ENCODE measurements around the gene HTR3E.

DNA sequence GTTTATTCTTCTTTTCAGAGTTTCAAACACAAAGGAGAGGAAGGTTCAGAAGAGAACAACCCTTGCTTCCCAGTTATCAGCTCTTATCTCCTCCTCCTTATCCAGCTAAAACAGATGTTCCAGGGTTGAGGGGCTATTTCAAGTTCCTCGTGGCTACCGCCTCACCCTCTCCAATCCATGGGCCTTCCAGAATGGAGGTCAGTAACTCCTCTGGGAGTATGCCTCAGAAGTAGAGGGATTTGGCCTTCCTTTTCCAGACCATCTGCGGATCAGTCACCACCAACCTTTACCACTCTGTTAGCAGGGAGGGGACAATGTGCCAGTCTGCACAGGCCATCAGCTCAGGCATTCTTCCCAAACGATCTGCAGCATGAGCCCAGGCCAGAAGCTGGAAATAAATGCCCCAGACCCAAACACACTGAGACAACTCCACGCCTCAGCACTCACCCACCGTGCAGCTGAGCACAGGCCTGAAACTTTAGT lies 29.2 kb upstream of the HTR3E start:
- TF ChIP-seq, protein P1, sequence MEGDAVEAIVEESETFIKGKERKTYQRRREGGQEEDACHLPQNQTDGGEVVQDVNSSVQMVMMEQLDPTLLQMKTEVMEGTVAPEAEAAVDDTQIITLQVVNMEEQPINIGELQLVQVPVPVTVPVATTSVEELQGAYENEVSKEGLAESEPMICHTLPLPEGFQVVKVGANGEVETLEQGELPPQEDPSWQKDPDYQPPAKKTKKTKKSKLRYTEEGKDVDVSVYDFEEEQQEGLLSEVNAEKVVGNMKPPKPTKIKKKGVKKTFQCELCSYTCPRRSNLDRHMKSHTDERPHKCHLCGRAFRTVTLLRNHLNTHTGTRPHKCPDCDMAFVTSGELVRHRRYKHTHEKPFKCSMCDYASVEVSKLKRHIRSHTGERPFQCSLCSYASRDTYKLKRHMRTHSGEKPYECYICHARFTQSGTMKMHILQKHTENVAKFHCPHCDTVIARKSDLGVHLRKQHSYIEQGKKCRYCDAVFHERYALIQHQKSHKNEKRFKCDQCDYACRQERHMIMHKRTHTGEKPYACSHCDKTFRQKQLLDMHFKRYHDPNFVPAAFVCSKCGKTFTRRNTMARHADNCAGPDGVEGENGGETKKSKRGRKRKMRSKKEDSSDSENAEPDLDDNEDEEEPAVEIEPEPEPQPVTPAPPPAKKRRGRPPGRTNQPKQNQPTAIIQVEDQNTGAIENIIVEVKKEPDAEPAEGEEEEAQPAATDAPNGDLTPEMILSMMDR (IDR thresholded peaks at IDR 0.05), result no peak
- TF ChIP-seq ZFX (IDR thresholded peaks at IDR 0.05; ENCODE audit: borderline replicate concordance), result no peak
